DOHH2 (cell line): ENCODE measurements around the gene PATJ.
A peak's percentile ranks its signal among the peaks of the same experiment; 100 is the strongest.

Source experiments
- H3F3A ChIP-seq: fragments of 200-600 bp; sonication (generic), shearing (Covaris generic); 2 replicates; pipeline ENCODE4 v1.6.0; 2016; ENCODE audit warnings: antibody characterized with exemption, mild to moderate bottlenecking; ENCODE audit not compliant: control insufficient read depth, insufficient read depth
- H3K27ac ChIP-seq: fragments of 200-600 bp; sonication (generic); 2 replicates; pipeline ENCODE4 v1.5.1; 2014; ENCODE audit warnings: low read depth, mild to moderate bottlenecking, low read length, moderate library complexity
- H3K27me3 ChIP-seq: fragments of 200-600 bp; sonication (generic); 2 replicates; pipeline ENCODE4 v1.6.1; 2014; ENCODE audit warnings: mild to moderate bottlenecking, low read length, mixed read lengths; ENCODE audit not compliant: control insufficient read depth
- H3K36me3 ChIP-seq: fragments of 200-600 bp; sonication (generic); 2 replicates; pipeline ENCODE4 v1.6.1; 2014; ENCODE audit warnings: mild to moderate bottlenecking, low read length, moderate library complexity, mixed read lengths; ENCODE audit not compliant: control insufficient read depth
- H3K4me1 ChIP-seq: fragments of 200-600 bp; sonication (generic); 2 replicates; pipeline ENCODE4 v1.6.1; 2014; ENCODE audit warnings: mild to moderate bottlenecking, low read length, mixed read lengths; ENCODE audit not compliant: control insufficient read depth
- H3K4me2 ChIP-seq: fragments of 200-600 bp; sonication (generic); 2 replicates; pipeline ENCODE4 v1.6.0; 2014; ENCODE audit warnings: mild to moderate bottlenecking, low read length, moderate library complexity
- H3K4me3 ChIP-seq: fragments of 200-600 bp; sonication (generic); 2 replicates; pipeline ENCODE4 v1.5.1; 2014; ENCODE audit warnings: mild to moderate bottlenecking, low read length, mixed read lengths
- H3K79me2 ChIP-seq: fragments of 200-600 bp; sonication (generic); 2 replicates; pipeline ENCODE4 v1.6.1; 2014; ENCODE audit warnings: mild to moderate bottlenecking, low read length, mixed read lengths; ENCODE audit not compliant: control insufficient read depth
- H3K9me2 ChIP-seq: fragments of 200-600 bp; sonication (generic); replicated peaks from 2 replicates; pipeline ENCODE4 v1.6.1; 2014; ENCODE audit warnings: mild to moderate bottlenecking, low read length, mixed read lengths; ENCODE audit not compliant: control insufficient read depth
- H3K9me3 ChIP-seq: fragments of 200-600 bp; sonication (generic); 2 replicates; pipeline ENCODE4 v1.6.1; 2014; ENCODE audit warnings: antibody characterized with exemption, low read length, mixed read lengths; ENCODE audit not compliant: control insufficient read depth, insufficient read depth
- H4K20me1 ChIP-seq: fragments of 200-600 bp; sonication (generic); 2 replicates; pipeline ENCODE4 v1.6.0; 2014; ENCODE audit warnings: low read depth, mild to moderate bottlenecking, antibody characterized with exemption, low read length, moderate library complexity; ENCODE audit not compliant: control insufficient read depth, insufficient read depth
- EZH2phosphoT487 ChIP-seq: fragments of 200-600 bp; sonication (generic); IDR thresholded peaks from 2 replicates; pipeline ENCODE4 v1.6.1; 2017; ENCODE audit warnings: borderline replicate concordance, mild to moderate bottlenecking, antibody characterized with exemption, low read length, moderate library complexity, mixed read lengths
- TF ChIP-seq, protein P1 (sequence below): fragments of 200-600 bp; sonication (generic); IDR thresholded peaks from one replicate; pipeline ENCODE4 v1.5.1; 2014; ENCODE audit warnings: antibody characterized with exemption, mild to moderate bottlenecking, low read depth, low read length; ENCODE audit not compliant: poor library complexity, severe bottlenecking

The PATJ gene

GRCh38 chr1:62025154-62025553 is 282.9 kb downstream of the PATJ start:
- Histone ChIP-seq H4K20me1 (no peaks in the 10 kb centered on the region), H3K36me3 (no peaks in the 10 kb centered on the region), H3F3A (no peaks in the 10 kb centered on the region), H3K27ac (no peak overlapping the region), H3K4me2 (no peak overlapping the region), H3K4me1 (peaks cover 11% of the 10 kb centered on the region), H3K4me3 (no peak overlapping the region), H3K27me3 (no peaks in the 10 kb centered on the region), H3K9me3 (no peaks in the 10 kb centered on the region), H3K9me2 (no peaks in the 10 kb centered on the region), H3K79me2 (no peaks in the 10 kb centered on the region)
- TF ChIP-seq EZH2phosphoT487 = no peak
- TF ChIP-seq, protein P1, sequence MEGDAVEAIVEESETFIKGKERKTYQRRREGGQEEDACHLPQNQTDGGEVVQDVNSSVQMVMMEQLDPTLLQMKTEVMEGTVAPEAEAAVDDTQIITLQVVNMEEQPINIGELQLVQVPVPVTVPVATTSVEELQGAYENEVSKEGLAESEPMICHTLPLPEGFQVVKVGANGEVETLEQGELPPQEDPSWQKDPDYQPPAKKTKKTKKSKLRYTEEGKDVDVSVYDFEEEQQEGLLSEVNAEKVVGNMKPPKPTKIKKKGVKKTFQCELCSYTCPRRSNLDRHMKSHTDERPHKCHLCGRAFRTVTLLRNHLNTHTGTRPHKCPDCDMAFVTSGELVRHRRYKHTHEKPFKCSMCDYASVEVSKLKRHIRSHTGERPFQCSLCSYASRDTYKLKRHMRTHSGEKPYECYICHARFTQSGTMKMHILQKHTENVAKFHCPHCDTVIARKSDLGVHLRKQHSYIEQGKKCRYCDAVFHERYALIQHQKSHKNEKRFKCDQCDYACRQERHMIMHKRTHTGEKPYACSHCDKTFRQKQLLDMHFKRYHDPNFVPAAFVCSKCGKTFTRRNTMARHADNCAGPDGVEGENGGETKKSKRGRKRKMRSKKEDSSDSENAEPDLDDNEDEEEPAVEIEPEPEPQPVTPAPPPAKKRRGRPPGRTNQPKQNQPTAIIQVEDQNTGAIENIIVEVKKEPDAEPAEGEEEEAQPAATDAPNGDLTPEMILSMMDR = no peak

GRCh38 chr1:62025892-62026291 is 283.6 kb downstream of the PATJ start:
- Histone ChIP-seq H3K4me1 (peaks cover 18% of the 10 kb centered on the region), H3F3A (no peaks in the 10 kb centered on the region), H3K9me3 (no peaks in the 10 kb centered on the region), H3K4me3 (no peak overlapping the region), H3K9me2 (no peaks in the 10 kb centered on the region), H3K27me3 (no peaks in the 10 kb centered on the region), H3K79me2 (no peaks in the 10 kb centered on the region), H3K4me2 (no peak overlapping the region), H3K36me3 (no peaks in the 10 kb centered on the region), H4K20me1 (no peaks in the 10 kb centered on the region), H3K27ac (no peak overlapping the region)
- no peak for TF ChIP-seq EZH2phosphoT487
- TF ChIP-seq, protein P1 = no peak

DNA sequence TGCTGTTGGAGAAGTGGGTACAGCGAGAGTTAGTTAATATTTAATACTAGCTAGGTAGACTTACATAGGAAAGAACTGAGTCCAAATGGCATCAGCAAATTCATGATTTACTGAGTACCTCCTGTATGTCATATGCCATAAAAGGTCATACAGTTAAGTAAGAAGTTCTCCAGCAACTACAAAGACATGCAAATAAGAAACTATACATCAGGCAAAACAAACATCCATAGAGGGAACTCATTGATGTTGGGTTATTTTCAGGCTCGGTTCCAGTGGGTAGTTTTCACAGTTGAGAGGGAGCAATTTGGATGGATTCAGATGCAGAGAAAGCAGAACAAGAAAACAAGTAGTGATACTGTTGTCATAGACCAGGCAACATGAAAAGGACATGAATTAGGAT is 287.4 kb downstream of the PATJ start:
- Histone ChIP-seq H3F3A (no peaks in the 10 kb centered on the region), H3K27ac (no peak overlapping the region), H3K4me2 (0 out of 2 replicates have a peak overlapping the region, but pooled peaks have one; percentile 9), H3K36me3 (no peaks in the 10 kb centered on the region), H3K9me3 (no peaks in the 10 kb centered on the region), H3K27me3 (no peaks in the 10 kb centered on the region), H3K9me2 (no peaks in the 10 kb centered on the region), H3K4me3 (0 out of 2 replicates have a peak overlapping the region, but pooled peaks have one; percentile 3), H3K79me2 (no peaks in the 10 kb centered on the region), H3K4me1 (peaks cover 22% of the 10 kb centered on the region), H4K20me1 (no peaks in the 10 kb centered on the region)
- no peak for TF ChIP-seq EZH2phosphoT487
- TF ChIP-seq, protein P1 = no peak
